Choroid plexus epithelial cell (primary cell): ENCODE results near the gene NPPC.
A peak's percentile ranks its signal among the peaks of the same experiment; 100 is the strongest.

ENCODE experiments used
- DNase-seq: peaks from one replicate; pipeline ENCODE4 v3.0.0-alpha.2; 2010; ENCODE audit warnings: low read depth
- H3K4me3 ChIP-seq: 2 replicates; pipeline ENCODE4 v1.5.1; 2011; ENCODE audit warnings: low read depth, mild to moderate bottlenecking, control low read depth, low read length, moderate library complexity
- CTCF ChIP-seq: conservative IDR thresholded peaks from 2 replicates; pipeline ENCODE4 v1.5.1; 2011; ENCODE audit warnings: low read depth, mild to moderate bottlenecking, control low read depth, inconsistent platforms, low read length, moderate library complexity

Gene NPPC

GRCh38 chr2:231926180-231926741, at the start of gene NPPC:
Gene NPPC (minus strand): TSS chr2:231926396. CDS start chr2:231926249, 147 bp downstream.
- DNase-seq, result peak; percentile 47

GRCh38 chr2:231975001-231975400, 48.8 kb upstream of the NPPC start:
- TF ChIP-seq CTCF, result no peak
- DNase-seq, result no peak
- no peak overlapping the region for H3K4me3 ChIP-seq

More at GRCh38 chr2:231926180-231926741, at the start of gene NPPC:
- peak; percentile 25 for TF ChIP-seq CTCF
- peak within 1 kb of the TSS; percentile 46 for H3K4me3 ChIP-seq

GRCh38 chr2:231970461-231970860, 44.3 kb upstream of the NPPC start:
- DNase-seq, result no peak
- H3K4me3 ChIP-seq, result no peak overlapping the region
- no peak for TF ChIP-seq CTCF

- DNase-seq, result no peak
- H3K4me3 ChIP-seq, result no peak overlapping the region
- no peak for TF ChIP-seq CTCF
These were observed 42.6 kb upstream of the NPPC start for GRCh38 chr2:231968820-231969219.

GRCh38 chr2:231966886-231967285, 40.7 kb upstream of the NPPC start:
- DNase-seq, result no peak
- no peak for TF ChIP-seq CTCF
- H3K4me3 ChIP-seq, result no peak overlapping the region

GRCh38 chr2:231965102-231965501, 38.9 kb upstream of the NPPC start:
- no peak overlapping the region for H3K4me3 ChIP-seq
- no peak for TF ChIP-seq CTCF
- peak; percentile 18 for DNase-seq
